Mononuclear cell (primary cell): ENCODE data around the gene SLC34A3. TPM values are rescaled to one million over a fixed set of nuclear protein-coding genes. Genes with fewer than 3 reads are reported as not detected.
A peak's percentile ranks its signal among the peaks of the same experiment; 100 is the strongest.
"Not testable (repeated sequence)": the region's sequence is repeated elsewhere in the genome, so short reads cannot be mapped to it uniquely, and the experiment has no call there.

Source experiments
- H3K27me3 ChIP-seq: 2 replicates; pipeline ENCODE4 v1.6.0; 2011; ENCODE audit warnings: low read length, control low read depth; ENCODE audit not compliant: insufficient read depth
- H3K4me1 ChIP-seq: 2 replicates; pipeline ENCODE4 v1.5.1; 2011; ENCODE audit warnings: mild to moderate bottlenecking, low read length, control low read depth; ENCODE audit not compliant: insufficient read depth
- H3K4me3 ChIP-seq: 2 replicates; pipeline ENCODE4 v1.5.1; 2011; ENCODE audit warnings: mild to moderate bottlenecking, low read length, moderate library complexity
- H3K9me3 ChIP-seq: 2 replicates; pipeline ENCODE4 v1.5.1; 2011; ENCODE audit warnings: low read depth, mild to moderate bottlenecking, control low read depth, low read length
- total RNA-seq: library from RNA; depleted of rRNA; stranded (reverse); fragments of >200 nt; gene quantifications from one replicate; pipeline ENCODE4 v1.2.3, GENCODE V29; 2012

Gene SLC34A3
- total RNA-seq, 1 donor = not detected

DNA sequence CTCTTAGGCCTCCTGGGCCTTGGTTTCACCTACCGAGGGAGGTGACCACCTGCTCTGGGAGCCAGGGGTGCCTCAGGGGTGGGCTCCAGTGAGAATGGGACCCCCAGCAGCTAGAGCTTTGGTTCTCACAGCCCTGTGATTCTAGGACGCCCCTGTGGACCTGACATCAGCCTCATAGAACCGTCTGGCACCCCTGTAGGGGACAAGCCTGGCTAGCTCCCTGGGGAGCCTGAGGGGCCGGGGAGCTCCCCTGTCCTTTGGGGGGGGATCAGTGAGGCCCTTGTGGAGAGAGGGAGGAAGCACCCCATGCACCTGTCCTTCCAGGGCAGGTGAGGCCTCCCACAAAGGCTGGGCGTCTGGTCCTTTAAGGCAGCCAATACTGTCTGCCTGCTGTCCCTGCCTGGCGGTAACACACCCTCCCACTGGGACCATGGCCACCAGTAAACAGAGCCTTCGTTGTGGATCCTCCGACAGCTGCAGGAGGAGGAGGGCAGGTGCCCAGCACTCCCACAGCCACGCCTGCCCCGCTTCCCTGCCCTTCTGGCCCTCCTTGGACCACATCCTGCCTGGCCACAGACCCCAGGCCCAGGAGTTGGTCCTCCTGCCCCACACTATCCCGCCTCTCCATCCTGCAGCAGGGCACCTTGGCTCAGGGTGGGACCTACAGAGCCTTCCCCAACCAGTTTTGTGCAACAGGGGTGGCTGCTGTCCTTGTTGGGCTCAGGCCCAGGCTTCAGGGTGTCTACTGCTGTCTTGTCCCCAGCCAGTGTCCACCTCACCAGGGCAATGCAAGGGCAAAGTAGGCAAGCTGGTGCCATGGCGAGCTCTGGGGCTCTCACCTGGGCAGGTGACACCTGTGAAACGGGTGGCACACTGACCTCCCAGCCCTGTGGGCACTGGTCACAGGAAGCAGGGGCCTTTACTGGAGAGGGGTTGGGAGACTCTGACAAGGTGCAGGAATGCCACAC is 7.3 kb downstream of the SLC34A3 start:
- Histone ChIP-seq H3K27me3 (no peaks in the 10 kb centered on the region), H3K4me3 (no peak overlapping the region), H3K4me1 (peaks cover 52% of the 10 kb centered on the region), H3K9me3 (no peaks in the 10 kb centered on the region)

- not testable (repeated sequence) for H3K27me3 ChIP-seq, H3K9me3 ChIP-seq
- Histone ChIP-seq H3K4me3 (peak overlapping the region; percentile 61), H3K4me1 (peaks cover 55% of the 10 kb centered on the region)
These were observed 9.0 kb downstream of the SLC34A3 start for GRCh38 chr9:137239541-137240200.

DNA sequence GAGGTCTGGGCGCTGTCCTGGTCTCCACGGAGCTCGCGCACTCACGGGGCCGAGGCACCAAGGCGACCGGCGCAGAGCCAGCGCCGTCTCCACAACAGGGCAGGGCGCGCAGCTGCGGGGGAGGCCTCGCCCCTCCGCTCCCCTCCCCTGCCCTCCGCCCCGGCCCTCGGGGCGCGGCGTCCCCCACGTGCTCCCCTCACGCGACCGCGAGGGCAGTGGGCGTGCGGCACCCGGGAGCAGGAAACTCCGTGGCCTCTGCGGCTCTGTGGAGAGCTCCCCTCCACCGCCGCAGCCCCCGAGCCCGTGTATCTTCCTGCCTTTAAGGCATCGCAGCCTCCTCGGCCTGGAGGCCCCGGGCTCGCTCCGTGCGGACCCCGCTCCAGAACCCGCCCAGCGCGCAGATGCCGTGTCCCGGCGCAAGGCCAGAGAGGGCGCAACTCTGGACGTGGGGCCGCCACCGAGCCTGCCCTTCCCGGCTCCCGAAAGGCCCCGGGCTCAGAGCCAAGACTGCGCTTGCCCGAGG is 9.7 kb downstream of the SLC34A3 start:
- Histone ChIP-seq H3K4me3 (peak overlapping the region; percentile 61), H3K9me3 (no peaks in the 10 kb centered on the region), H3K27me3 (no peaks in the 10 kb centered on the region), H3K4me1 (peaks cover 55% of the 10 kb centered on the region)

- Histone ChIP-seq H3K27me3 (no peaks in the 10 kb centered on the region), H3K4me1 (peaks cover 53% of the 10 kb centered on the region)
These were observed 10.3 kb downstream of the SLC34A3 start, which contains the start of gene TUBB4B for GRCh38 chr9:137240841-137241489. TUBB4B (plus strand) TSS chr9:137241287; CDS start chr9:137241361, 74 bp downstream.

DNA sequence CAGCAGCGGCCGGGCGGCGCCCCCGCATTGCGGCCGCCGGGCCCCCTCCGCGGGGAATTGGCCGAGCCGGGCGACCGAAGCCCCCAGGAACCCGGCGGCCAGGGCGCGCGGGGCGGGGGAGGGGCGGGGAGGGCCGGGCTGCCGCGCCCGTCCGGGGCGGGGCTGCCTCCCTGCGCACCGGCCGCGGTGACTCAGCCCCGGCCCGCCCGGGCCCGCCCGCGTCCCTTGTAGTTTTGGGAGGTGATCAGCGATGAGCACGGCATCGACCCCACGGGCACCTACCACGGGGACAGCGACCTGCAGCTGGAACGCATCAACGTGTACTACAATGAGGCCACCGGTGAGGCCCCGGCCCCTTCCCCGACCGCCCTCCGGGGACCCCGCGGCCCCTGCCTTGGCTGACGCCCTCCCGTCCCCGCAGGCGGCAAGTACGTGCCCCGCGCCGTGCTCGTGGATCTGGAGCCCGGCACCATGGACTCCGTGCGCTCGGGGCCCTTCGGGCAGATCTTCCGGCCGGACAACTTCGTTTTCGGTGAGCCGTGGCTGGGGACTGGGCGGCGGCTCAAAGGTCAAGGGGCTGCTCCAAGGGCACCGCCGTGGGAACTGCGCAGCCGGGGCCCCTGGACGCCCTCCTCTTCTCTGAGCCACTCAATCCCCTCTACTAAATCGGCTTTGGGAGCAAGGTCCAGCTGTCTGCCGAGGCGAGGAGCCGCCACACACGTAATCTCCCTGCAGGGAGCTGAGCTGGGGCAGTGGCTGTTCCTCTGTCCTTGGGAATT is 11.0 kb downstream of the SLC34A3 start:
- Histone ChIP-seq H3K27me3 (no peaks in the 10 kb centered on the region), H3K4me3 (peak overlapping the region; percentile 65), H3K4me1 (peaks cover 46% of the 10 kb centered on the region), H3K9me3 (no peaks in the 10 kb centered on the region)

More at GRCh38 chr9:137240841-137241489, 10.3 kb downstream of the SLC34A3 start, which contains the start of gene TUBB4B:
- Histone ChIP-seq H3K9me3 (no peaks in the 10 kb centered on the region), H3K4me3 (peak within 1 kb of the TSS; percentile 65)

- H3K27me3 ChIP-seq = no peaks in the 10 kb centered on the region
- no peaks in the 10 kb centered on the region for H3K9me3 ChIP-seq
- H3K4me1 ChIP-seq = peaks cover 38% of the 10 kb centered on the region
- H3K4me3 ChIP-seq = peak overlapping the region; percentile 65
These were observed 11.8 kb downstream of the SLC34A3 start for GRCh38 chr9:137242269-137243203.

DNA sequence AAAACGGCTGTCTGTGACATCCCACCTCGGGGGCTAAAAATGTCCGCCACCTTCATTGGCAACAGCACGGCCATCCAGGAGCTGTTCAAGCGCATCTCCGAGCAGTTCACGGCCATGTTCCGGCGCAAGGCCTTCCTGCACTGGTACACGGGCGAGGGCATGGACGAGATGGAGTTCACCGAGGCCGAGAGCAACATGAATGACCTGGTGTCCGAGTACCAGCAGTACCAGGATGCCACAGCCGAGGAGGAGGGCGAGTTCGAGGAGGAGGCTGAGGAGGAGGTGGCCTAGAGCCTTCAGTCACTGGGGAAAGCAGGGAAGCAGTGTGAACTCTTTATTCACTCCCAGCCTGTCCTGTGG is 12.5 kb downstream of the SLC34A3 start:
- H3K4me1 ChIP-seq = peaks cover 38% of the 10 kb centered on the region
- not testable (repeated sequence) for H3K4me3 ChIP-seq, H3K9me3 ChIP-seq, H3K27me3 ChIP-seq

- H3K4me1 ChIP-seq = peaks cover 34% of the 10 kb centered on the region
- H3K4me3 ChIP-seq = no peak overlapping the region
- H3K27me3 ChIP-seq = no peaks in the 10 kb centered on the region
- no peaks in the 10 kb centered on the region for H3K9me3 ChIP-seq
These were observed 13.2 kb downstream of the SLC34A3 start for GRCh38 chr9:137243626-137244485.

GRCh38 chr9:137244486-137245449 is 14.1 kb downstream of the SLC34A3 start:
- Histone ChIP-seq H3K9me3 (no peaks in the 10 kb centered on the region), H3K4me1 (peaks cover 25% of the 10 kb centered on the region), H3K27me3 (no peaks in the 10 kb centered on the region), H3K4me3 (no peak overlapping the region)

DNA sequence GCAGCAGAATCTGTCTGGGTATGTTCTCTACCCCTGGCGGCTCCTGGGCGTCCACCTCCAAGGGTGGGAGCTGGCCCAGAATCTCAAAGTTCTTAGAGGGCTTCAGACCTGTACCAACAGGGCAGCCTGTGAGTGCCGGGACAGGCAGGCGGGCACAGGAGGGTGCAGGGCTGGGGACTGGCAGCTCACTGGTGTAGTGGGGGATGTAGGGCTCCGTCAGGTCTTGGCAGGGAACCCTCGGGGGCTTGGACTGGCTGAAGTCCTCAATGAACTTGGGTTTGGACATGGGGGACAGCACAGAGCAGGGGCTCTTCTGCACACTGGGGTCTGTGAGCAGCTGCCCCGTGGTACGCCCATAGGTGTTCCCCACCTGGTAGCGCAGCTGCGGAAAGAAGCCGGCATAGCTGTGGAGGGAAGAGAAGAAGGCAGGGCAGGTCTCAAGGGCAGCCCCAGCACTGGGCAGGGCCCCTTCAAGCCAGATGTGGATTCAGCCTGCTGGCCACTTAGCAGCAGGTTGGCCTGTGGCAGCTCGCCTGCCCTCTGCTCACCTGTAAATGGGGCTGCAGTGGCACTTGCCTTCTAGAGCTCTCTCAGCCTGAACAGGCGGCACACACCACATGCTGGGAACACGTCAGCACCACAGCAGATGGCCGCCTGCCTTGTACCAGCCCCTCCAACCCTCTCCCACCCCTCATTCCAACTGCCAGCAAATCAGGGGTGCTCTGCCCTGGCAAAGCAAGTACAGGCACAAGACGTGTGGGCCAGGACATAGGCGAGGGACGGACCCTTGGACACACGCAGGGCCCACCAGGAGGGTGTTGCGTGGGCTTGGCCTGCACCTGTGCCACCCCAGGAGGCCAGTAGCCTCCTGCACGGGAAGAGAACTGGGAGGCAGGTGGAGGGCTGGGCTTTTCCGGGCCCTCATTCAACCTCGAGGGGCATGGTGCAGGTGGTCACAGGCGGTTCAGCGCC is 15.0 kb downstream of the SLC34A3 start:
- H3K27me3 ChIP-seq = no peaks in the 10 kb centered on the region
- H3K4me1 ChIP-seq = peaks cover 17% of the 10 kb centered on the region
- H3K4me3 ChIP-seq = no peak overlapping the region
- H3K9me3 ChIP-seq = no peaks in the 10 kb centered on the region
